ENCODE data around the gene SLC41A3. TPM values are rescaled to one million over a fixed set of nuclear protein-coding genes. Genes with fewer than 3 reads are reported as not detected.
"Not testable (repeated sequence)": the region's sequence is repeated elsewhere in the genome, so short reads cannot be mapped to it uniquely, and the experiment has no call there.

The SLC41A3 gene
- total RNA-seq, 2 donors from 2014 or later, result 46.8 to 50.4 TPM

DNA sequence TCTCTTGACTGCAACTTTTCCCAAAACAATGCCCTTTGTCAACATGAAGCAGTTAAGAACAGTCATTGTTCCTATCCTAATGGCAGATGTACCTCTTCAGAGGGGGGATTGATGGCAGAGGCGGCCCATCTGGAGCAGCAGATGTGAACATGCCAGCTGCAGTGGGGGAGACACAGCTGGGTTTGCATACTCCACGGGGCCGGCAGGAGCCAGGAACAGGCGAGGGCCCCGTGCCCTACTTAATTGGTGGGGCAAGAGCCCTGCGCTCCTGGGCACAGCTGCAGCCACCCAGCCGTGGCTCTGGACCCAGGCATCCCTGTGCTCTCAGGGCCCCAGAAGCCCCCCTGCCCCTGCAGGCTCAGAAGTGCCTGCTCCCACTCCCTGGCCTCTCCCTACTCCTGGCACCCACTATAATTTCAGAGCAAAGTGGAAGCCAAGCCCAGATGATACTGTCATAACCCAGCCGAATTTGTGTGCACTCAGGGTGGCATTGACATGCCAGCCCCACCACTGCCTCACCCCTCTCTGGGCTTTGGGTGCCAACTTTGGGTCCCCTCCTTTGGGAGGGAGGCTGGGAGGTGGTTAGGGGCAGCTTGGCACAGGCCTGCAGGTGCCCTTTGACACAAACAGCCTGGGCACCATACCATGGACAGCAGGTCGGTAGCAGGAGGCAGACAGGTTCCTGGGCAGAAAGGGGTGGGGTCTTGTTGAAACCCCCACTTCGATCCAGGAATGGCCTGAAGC is 80.3 kb downstream of the SLC41A3 start:
- Mint-ChIP-seq H3K36me3 (ENCODE audit: low read depth) (peaks cover 26% of the 10 kb centered on the region), H3K27ac (no peak overlapping the region), H3K4me3 (no peak overlapping the region), H3K9me3 (peaks cover 26% of the 10 kb centered on the region), H3K27me3 (ENCODE audit: insufficient read depth) (peaks cover 13% of the 10 kb centered on the region), H3K4me1 (no peaks in the 10 kb centered on the region)
- H3K9me3 ChIP-seq (ENCODE audit: control insufficient read depth, low read length), result no peaks in the 10 kb centered on the region
- no peak overlapping the region for H3K4me3 ChIP-seq (ENCODE audit: low read length)
- H3K4me1 ChIP-seq (ENCODE audit: control insufficient read depth, insufficient read depth, low read length), result no peaks in the 10 kb centered on the region
- no peak for DNase-seq
- no peak overlapping the region for H3K9ac ChIP-seq (ENCODE audit: extremely low read depth, low read length, poor library complexity, severe bottlenecking)
- H3K27me3 ChIP-seq (ENCODE audit: control insufficient read depth, insufficient read depth, low read length, poor library complexity, severe bottlenecking), result no peaks in the 10 kb centered on the region
- H3K36me3 ChIP-seq (ENCODE audit: control insufficient read depth, insufficient read depth, low read length), result peaks cover 10% of the 10 kb centered on the region
- 87 to 88% methylated on average over 6 to 10 of the region's 10 CpGs for WGBS, 2 experiments (ENCODE audit: insufficient coverage in 1 of 2, insufficient read length in 1 of 2)
- no peak overlapping the region for H3K27ac ChIP-seq (ENCODE audit: low read depth, low read length)
- TF ChIP-seq CTCF (conservative IDR thresholded peaks at IDR 0.05), result no peak

DNA sequence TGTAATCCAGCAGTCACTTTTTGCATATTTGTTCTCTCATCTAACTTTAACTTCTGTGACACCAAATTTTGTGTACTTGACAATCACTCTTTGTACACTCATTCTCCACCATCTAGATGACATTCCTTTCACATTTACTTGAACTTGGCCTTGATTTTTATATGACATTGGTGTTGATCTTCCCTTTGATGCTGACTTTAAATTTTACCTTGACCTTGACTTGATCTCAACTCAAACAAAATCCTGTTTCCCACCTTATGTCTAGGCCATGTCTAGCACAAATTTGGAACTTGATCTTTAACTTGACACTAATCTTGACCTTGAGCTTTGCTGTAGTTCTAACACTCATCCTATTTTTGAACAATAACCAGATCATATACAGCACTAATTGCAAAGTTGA is 81.7 kb downstream of the SLC41A3 start:
- H3K27ac Mint-ChIP-seq, result no peak overlapping the region
- no peak for TF ChIP-seq CTCF (conservative IDR thresholded peaks at IDR 0.05)
- no peak for DNase-seq
- H3K27ac ChIP-seq (ENCODE audit: low read depth, low read length), result no peak overlapping the region
- peaks cover 40% of the 10 kb centered on the region for H3K9me3 Mint-ChIP-seq
- H3K36me3 ChIP-seq (ENCODE audit: control insufficient read depth, insufficient read depth, low read length), result peaks cover 7% of the 10 kb centered on the region
- H3K9ac ChIP-seq (ENCODE audit: extremely low read depth, low read length, poor library complexity, severe bottlenecking), result no peak overlapping the region
- no peaks in the 10 kb centered on the region for H3K9me3 ChIP-seq (ENCODE audit: control insufficient read depth, low read length)
- no peaks in the 10 kb centered on the region for H3K4me1 ChIP-seq (ENCODE audit: control insufficient read depth, insufficient read depth, low read length)
- no peak overlapping the region for H3K4me3 Mint-ChIP-seq
- peaks cover 24% of the 10 kb centered on the region for H3K27me3 Mint-ChIP-seq (ENCODE audit: insufficient read depth)
- H3K4me3 ChIP-seq (ENCODE audit: low read length), result no peak overlapping the region
- peaks cover 14% of the 10 kb centered on the region for H3K36me3 Mint-ChIP-seq (ENCODE audit: low read depth)
- H3K27me3 ChIP-seq (ENCODE audit: control insufficient read depth, insufficient read depth, low read length, poor library complexity, severe bottlenecking), result no peaks in the 10 kb centered on the region
- H3K4me1 Mint-ChIP-seq, result no peaks in the 10 kb centered on the region

GRCh38 chr3:125996751-125997150 is 87.2 kb downstream of the SLC41A3 start:
- WGBS, 2 experiments (ENCODE audit: insufficient coverage in 1 of 2, insufficient read length in 1 of 2), result 85 to 91% methylated on average over 4 of the region's 4 CpGs
- DNase-seq; H3K9ac ChIP-seq (ENCODE audit: extremely low read depth, low read length, poor library complexity, severe bottlenecking); H3K4me1 Mint-ChIP-seq; H3K4me3 Mint-ChIP-seq; H3K4me1 ChIP-seq (ENCODE audit: control insufficient read depth, insufficient read depth, low read length); H3K9me3 ChIP-seq (ENCODE audit: control insufficient read depth, low read length); H3K4me3 ChIP-seq (ENCODE audit: low read length); H3K27ac Mint-ChIP-seq; H3K36me3 ChIP-seq (ENCODE audit: control insufficient read depth, insufficient read depth, low read length); H3K27ac ChIP-seq (ENCODE audit: low read depth, low read length); H3K36me3 Mint-ChIP-seq (ENCODE audit: low read depth): not testable (repeated sequence)
- H3K9me3 Mint-ChIP-seq, result peaks cover 46% of the 10 kb centered on the region
- H3K27me3 ChIP-seq (ENCODE audit: control insufficient read depth, insufficient read depth, low read length, poor library complexity, severe bottlenecking), result peaks cover 11% of the 10 kb centered on the region
- H3K27me3 Mint-ChIP-seq (ENCODE audit: insufficient read depth), result peaks cover 33% of the 10 kb centered on the region
